HG02970 (cell line): ENCODE data around the gene PRKCA.

Experiments
- ATAC-seq: cut with Tn5 transposase; IDR thresholded peaks from one replicate; pipeline ENCODE4 v1.9.1; 2021; ENCODE audit warnings: mild to moderate bottlenecking, moderate library complexity, moderate number of reproducible peaks; ENCODE audit not compliant: unreplicated experiment, low FRiP score

Gene PRKCA

DNA sequence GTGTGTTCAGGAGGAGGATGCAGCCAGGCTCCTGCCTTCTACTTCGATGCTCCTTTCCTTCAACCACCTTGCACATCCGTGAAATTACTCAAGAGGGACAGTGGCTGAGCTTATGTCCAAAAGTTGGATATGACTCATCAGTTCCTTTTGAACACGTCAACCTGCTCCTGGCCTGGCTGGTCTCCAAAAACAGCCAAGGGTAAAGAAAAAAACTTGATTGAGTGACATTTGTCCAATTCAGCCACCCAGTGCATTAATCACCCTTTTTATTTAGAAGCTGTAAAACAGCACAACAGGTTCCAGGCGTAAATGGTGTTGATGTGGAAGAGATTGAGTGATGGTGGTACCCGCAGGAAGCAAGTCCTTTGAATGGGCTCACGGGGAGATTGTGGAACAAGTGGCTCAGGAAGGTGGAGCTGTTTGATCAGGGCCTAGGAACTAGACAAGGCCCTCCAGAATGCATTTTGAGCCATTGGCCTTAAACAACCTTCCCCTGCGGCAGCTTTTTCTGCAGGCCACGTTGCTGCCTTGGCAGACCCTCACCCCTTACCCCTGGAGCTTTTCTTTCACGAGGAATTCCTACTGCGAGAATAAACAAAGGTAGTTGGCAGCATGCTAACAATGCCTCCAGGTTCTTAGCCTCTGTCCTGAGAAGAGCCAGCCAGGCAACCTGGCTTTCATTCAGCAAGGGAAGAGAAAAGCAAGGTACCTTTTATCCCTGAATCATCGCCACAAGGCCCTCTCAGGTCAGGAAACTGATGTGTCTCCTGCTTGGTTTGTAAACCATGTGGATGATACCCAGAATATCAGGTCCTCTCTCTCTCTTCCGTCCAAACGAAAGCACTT lies 359.2 kb downstream of the PRKCA start:
- no peak for ATAC-seq

DNA sequence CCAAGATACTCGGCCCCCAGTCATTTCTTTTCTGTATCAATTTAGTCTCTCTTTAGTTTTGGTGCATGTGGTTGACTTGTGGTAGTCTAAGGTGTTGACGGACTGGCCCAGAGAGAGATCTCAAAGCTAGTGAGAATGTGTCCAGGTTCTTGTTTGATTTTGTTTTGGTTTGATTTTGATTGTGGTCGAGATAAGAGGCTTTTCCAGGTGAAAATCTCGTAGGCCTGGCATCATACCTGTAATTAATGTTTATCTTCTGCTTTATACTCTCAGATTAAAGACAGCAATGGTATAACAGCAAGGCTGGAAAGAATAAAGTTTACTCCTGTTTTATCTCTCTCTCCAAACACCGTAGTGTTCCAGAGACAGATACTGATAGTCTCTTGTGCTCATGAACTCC lies 360.1 kb downstream of the PRKCA start:
- ATAC-seq, result no peak

DNA sequence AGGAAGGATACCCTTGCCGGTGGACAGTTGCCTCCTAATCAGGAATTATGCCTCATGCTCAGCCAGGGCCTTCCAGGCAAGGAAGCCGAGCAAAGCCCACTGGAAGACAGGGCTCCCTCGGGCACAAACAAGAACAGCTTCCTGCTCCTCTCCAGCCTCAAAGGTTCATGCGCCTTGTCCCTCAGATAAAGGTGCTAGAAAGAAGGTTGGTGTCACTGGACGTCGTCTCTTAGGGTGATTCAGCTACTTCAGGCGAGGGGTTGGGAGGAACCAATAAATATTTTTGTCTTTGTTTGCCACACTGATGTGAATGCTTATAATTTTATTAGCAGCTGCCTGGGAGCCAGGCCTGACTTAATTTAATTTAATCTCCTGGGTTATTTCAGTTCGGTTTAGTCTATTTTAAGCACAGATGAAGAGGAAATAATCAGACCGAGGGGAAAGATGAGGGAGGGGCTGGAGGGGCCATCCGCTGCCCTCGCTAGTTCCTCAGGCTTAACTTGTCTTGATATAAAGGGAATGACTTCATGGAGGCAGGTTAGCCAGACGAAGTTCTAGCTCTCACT lies 360.7 kb downstream of the PRKCA start:
- ATAC-seq, result no peak

DNA sequence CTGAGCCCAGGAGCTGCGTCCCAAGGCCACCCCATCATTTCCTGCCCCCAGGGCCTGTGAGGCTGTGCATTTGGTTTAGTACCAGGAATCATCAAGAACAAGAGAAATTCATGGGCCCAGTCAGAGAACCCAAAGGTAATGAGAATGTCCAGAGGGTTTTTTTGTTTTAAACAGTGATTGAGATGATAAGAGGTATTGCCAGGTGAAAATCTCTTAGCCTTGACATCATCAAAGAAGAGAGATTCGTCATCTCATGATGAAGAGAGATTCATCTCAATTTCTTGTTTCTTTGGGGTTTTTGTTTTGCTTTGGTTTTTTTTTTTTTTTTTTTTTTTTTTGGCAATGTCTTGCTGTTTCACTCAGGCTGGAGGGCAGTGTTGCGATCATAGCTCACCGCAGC lies 361.9 kb downstream of the PRKCA start:
- ATAC-seq, result no peak

DNA sequence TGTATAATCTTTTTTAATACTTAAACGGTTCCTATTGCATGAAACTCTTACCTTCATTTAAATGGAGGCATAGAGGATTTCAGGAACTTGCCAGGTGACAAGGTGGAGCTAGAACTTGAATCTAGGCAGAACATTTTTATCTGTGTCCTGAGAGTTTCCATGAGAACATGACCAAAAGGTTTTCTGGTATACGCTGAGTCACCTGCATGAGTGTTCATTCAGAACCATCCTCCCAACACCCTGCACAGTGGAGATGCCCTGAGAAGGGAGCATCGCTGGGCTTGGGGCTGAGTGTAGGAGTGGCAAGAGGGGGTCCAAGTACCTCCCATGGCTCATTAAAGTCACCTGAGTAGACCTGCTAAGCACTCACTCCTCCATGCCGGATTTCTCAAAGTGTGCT lies 362.8 kb downstream of the PRKCA start:
- no peak for ATAC-seq

DNA sequence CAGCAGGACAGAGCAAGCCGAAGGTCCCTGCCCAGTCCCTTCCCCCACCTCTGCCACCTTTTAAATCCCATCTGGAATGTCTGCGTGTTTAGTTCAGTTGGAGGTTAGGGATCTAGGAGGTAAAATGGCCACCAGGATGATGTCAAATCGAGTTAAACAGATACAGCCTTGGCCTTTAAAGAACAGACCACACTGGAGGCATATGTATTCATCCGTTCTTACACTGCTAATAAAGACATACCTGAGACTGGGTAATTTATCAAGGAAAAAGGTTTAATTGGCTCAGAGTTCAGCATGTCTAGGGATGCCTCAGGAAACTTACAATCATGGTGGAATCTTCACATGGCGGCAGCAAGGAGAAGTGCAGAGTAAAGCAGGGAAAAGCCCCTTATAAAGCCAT lies 364.7 kb downstream of the PRKCA start:
- ATAC-seq, result no peak

DNA sequence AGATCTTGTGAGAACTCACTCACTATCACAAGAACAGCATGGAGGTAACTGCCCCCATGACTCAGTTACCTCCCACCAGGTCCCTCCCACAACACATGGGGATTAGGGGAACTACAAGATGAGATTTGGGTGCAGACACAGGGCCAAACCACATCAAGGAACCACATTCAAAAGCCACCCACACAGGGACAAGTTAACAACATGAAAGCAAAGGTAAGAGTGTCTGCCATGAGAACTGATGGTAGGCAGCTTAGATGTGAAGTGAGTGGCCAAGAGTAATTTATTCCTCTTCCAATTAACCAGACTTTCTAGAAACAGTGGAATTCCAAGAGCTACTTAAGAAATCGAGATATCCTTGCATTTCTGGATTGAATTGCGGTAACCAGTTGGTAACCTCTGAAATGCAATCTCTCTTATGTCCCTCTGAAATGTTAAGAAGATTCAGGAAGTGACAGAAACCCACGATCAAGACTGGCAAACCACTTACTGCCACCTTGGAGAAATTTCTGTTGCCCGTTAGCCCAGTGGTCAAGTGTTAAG lies 365.1 kb downstream of the PRKCA start:
- no peak for ATAC-seq

DNA sequence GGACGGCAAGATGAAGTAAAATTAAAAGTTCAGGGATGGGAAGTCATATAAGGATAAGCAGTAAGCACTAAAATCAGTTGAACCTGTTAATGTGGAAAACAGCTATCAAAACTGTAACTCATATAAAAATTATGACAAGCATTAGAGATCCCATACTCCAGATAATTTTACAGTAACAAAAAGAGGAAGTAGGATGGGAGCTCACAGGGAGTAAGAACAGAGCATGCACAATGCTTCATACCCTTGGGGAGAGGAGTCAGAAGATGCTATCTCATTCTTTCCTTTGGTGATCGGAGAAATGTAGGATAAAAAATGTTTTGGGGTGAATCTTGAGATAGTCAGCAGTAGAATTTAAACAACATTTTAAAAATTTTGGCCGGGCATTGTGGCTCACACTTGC lies 367.8 kb downstream of the PRKCA start:
- ATAC-seq, result no peak

DNA sequence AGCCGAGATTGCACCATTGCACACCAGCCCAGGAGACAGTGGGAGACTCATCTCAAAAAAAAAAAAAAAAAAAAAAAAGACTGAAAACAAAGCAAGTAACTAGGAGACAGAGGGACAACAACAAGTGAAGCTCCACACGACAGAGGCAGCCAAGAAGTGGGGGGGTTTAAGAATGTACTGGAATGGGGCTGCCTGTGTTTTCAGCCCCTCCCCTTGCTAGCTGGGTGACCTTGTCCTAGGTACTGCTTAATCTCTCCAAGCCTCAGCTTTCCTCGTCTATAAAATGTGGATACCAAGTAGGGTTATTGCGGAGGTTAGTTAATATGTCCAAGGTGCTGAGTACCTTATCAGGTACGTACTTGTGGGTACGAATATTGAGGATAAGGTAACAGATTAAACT lies 368.7 kb downstream of the PRKCA start:
- no peak for ATAC-seq

DNA sequence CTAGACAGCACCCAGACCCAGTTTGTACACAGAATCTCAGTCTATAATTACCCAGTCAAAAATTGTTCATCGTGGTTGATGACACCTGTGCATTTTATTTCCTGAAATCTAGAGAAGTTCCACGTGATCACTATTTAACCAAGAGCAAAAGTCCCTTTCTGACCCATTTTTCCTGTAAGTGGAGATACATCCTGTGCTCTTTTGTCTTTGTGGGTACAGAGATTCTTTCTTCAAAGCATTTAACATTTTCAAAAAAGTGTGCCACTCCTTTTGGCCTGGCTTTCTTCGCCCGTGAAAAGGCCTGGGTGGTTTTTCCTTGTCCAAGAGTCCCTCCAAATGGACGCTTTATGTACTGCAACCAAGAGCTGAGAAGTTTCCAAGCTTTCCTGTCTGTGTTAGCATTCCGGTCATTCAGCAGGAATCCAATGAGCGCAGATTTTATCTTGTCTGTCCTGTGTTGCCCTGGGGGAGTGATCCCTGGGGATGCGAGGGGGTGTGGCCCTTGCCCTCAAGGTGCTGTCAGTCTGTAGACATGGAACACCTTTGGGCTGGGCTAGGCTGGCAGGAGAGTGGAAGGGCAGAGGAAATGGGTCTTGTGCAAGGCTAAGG lies 371.4 kb downstream of the PRKCA start:
- ATAC-seq, result no peak

DNA sequence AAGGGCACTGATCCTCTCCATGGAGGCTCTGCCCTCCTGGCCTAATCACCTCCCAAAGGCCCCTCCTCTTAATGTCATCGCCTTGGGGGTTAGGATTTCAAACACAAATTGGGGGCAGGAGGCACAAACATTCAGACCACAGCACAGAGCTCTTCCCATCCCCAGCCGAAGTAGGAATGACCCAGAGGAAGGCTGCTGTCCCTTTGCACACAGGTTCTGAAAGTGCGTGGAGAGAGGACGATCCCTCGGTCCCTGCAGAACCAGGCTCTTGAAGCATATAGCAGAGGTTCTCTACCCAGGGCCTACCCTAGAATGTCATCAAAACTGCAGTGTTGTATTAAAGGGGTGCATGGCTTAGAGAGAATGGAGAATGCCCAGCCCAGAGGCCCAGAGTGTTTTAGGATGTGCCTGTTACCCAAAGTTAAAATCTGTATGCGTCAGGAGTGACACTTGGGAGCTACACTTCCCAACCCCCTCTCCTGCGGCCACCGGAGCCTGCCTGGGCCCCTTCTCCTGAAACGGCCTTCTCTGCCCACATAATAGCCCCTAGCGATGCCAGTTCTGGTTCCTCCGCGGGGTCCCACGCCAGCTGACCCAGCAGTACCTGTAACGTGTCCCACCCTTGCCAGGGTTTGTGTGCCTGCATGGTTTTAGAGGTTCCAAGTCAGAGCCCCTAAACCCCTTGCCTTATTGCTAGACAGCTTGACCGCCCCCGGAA lies 373.0 kb downstream of the PRKCA start:
- ATAC-seq, result no peak

DNA sequence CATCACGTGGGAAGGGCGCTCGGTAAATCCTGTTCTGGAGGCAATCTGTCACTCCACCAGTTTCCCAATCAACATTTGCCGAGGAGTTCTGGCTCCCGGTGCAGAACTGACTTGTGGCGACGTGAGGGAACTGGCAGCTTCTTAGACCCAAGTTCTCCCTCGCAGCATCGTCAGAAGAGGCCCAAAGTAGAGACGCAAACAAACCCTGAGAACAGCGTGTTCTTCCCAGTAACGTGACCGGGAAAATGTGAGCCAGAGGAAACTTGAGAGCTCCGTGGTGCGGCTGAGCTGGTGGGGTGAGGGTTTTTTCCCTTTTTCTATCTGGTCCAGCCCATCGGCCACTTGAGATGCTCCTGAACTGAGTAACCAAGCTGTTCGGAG lies 373.6 kb downstream of the PRKCA start:
- no peak for ATAC-seq

DNA sequence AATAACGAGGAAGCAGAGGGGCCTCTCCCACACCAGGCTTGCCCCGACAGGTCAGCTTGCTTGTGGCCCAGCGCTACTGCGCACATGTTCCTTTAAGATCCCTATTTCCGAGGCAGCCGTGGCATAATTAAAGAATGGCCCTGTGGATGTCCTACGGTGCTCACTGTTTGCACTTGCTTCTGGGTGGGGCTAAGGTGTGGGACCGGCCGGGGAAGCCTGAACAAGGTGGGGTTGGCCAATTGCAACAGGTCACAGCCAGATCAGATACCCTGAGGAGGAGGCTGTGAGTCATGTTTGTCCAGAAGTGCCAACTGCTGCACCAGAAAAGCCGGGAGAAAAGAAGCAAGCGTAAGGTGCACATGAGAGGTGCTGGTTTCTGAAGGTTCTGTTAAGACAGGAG lies 374.0 kb downstream of the PRKCA start:
- no peak for ATAC-seq

DNA sequence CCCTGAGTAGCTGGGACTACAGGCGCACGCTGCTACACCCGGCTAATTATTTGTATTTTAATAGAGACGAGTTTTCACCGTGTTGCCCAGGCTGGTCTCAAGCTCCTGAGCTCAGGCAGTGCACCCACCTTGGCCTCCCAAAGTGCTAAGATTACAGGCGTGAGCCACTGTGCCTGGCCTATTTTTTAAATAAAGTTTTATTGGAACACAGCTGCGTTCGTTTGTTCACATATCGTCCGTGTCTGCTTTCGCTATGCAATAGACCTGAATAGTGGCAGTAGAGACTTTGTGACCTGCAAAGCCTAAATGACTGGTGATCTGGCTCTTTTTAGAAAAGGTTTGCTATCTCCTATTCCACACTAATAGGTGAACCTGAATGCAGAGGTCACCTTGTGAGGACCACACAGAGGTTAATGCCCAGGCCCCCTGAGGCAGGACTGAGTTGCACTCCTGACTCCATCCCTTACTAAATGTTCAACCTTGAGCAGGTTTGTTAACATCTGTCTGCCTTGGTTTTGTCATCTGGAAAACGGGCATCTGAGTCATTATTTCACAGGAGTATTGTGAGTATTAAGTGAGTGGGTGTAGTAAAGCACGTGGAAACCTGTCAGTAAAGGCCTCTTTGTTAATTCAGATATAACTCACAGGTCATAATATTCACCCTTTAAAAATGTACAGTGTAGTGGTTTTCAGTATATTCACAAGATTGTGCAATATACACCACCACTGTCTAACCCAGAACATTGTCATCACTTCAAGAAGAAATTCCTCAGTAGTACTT lies 375.0 kb downstream of the PRKCA start:
- no peak for ATAC-seq

DNA sequence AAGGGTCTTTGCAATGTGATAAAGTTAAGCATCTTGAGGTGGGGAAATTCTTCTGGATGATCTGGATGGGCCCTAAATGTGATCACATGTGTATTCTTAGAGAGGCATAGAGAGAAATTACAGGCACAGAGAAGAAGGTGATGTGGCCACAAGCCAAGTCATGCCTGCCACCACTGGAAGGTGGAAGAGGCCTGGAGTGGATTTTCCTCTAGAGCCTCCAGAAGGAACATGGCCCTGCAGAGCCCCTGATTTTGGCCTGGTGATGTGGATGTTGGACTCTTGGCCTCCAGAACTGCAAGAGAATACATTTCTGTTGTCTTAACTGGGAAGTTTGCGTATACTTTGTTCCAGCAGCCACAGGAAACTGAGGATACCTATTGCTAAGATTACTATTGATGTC lies 375.6 kb downstream of the PRKCA start:
- no peak for ATAC-seq

DNA sequence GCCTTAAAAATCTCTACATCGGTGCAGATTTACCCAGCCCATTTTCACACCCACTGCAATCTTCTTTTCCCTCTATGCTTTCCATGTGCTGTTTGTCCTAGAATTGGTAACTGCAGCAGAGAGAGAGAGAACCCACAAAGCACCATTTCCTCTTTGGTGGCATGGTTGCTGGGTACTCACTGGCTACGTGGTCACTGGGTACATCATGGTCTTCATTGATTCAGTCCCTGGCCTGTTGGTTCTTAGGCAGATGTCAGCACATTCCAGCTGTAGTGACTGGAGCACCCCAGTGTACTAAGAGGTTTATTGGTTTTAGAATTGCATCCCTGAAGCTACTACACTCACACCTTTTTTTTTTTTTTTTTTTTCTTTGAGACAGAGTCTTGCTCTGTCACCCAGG lies 376.4 kb downstream of the PRKCA start:
- no peak for ATAC-seq

DNA sequence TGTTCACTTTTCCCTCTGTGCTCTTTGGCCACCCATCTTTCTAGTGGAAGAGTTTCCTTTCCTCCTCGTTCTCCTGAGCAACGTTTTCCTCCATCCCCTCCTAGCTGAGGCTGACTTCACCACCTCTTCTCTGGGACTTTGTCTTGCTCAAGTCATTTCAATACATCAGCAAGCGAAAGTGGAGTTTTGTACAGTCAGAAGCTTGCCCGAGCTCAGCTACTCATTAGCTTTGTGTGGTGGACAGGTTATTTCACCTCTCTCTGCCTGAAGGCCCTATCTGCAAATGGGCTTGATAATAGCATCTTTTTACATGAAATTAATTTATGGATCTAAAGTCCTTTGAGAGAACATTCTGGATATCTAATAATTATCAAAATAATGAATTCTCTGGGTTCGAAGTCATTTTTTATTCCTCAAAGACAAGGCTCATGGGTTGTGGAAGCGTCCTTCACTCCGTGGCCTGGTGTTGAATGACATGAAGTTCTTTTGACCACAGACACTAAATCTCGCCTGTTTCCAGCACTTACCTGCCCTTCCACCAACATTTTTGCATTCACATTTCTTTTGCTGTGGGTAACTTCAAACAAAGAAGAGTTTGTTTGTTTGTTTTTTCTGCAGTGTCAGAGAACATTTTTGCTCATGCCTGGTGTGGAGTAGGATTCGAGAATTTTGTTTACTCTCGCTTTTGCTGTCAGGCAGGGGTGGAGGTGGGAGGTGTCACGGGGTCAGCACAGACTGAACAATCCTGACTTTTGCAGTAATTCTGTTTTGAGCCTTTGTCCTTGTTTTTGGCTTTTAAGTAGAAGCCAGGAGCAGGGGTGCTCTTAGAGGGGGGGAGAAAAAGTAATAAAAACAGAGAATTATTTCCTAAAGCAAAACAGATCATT lies 377.5 kb downstream of the PRKCA start:
- ATAC-seq, result no peak

DNA sequence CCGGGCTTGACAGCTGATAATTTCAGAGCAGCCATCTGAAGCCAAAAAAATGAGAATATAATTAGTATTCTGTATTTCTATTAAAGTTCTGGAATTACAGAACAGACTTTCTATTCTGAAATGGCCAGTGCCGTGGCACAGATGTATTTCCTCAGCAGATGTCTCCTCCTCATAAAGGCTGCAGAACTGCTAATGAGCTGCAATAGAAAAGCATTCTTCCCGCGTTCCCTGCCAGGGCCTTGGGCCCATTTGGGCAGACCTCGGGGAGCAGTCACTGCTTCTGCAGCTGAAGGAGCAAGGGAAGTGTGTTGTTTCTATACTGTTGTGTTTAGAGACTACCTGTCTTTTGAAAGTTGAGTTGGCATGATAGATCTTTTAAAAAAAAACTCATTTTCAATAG lies 379.9 kb downstream of the PRKCA start:
- no peak for ATAC-seq

DNA sequence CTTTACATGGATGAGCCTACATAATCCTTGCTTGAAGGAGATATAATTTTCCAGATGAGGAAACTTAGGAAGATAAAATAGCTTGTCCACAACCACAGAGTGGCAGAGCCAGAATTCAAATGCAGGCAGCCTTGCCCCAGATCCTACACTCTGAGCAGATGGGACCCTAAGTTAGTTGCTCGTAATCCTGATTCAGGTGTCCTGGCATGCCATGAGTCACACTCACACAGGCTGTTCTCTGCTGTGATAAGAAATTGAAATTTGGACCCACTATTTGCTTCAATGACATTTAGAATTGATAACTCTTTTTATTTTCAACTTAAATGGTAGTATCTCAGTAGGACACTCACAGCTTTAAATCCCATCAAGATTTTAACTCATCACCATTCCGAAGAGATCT lies 381.8 kb downstream of the PRKCA start:
- no peak for ATAC-seq
